ENCODE data around the gene TTC3. TPM values are rescaled to one million over a fixed set of nuclear protein-coding genes. Genes with fewer than 3 reads are reported as not detected.
"Not testable (repeated sequence)": the region's sequence is repeated elsewhere in the genome, so short reads cannot be mapped to it uniquely, and the experiment has no call there.

TTC3 gene
- total and polyA plus RNA-seq, 9 of the 15 experiments (the other 6 are each of a cell fraction or from before 2014, with no cell fraction given): 17.5 to 92.0 (median 59.5) TPM

GRCh38 chr21:37222248-37222647, 149.2 kb downstream of the TTC3 start:
- WGBS (ENCODE audit: insufficient coverage, low coverage, missing lambda C conversion rate): 82% methylated on average over 1 of the region's 3 CpGs
- H3K9me1 ChIP-seq (ENCODE audit: control insufficient read depth, insufficient read depth, low read length); FAIRE-seq; H4K20me1 ChIP-seq (replicated peaks; ENCODE audit: control insufficient read depth, insufficient read depth, low read length); H3K27me3 ChIP-seq (ENCODE audit: control insufficient read depth in 2 of 2, insufficient read depth in 2 of 2, low read length in 2 of 2); H2AFZ ChIP-seq (ENCODE audit: low read depth, low read length); H3K4me3 ChIP-seq; in situ Hi-C loops (cut with MboI); H3K27ac ChIP-seq (ENCODE audit: extremely low read depth, low read depth, low read length); H3K9ac ChIP-seq (ENCODE audit: insufficient read depth in 1 of 2, low read depth in 2 of 2, low read length in 2 of 2); POLR2A ChIA-PET; ATAC-seq; DNase-seq (ENCODE audit: extremely low read depth in 1 of 4, low spot score in 3 of 4); H3K4me2 ChIP-seq (ENCODE audit: insufficient read depth, low read length); CTCF ChIA-PET (ENCODE audit: low intra/inter-chr PET ratio); BruUV-seq (replicated peaks); H3K9me3 ChIP-seq (replicated peaks; ENCODE audit: control insufficient read depth, insufficient read depth, low read depth, low read length): not testable (repeated sequence)
- peak; percentile 63; the same call in 1 of the 2 replicates for TF ChIP-seq ZNF184 (CRISPR knock-in tag; IDR thresholded peaks at IDR 0.05)
- Histone ChIP-seq H3K36me3 (ENCODE audit: control insufficient read depth, insufficient read depth, low read length) (peaks cover 42% of the 10 kb centered on the region), H3K4me1 (replicated peaks in 1 of 2; ENCODE audit: control insufficient read depth in 2 of 2, insufficient read depth in 2 of 2, low read length in 2 of 2) (peaks cover 0 to 12% of the 10 kb centered on the region in 2 experiments; a peak in 1 of 5 replicates), H3K79me2 (ENCODE audit: control insufficient read depth, insufficient read depth, low read length) (peaks cover 22% of the 10 kb centered on the region)
- intact Hi-C loops (cut with micrococcal nuclease): loop anchor here (5.0 to 10.0 kb wide), 2 partner anchors 240 to 343 kb away; no protein-coding TSS in a partner anchor

- BruUV-seq (replicated peaks): TSS peak; percentile 20
- Histone ChIP-seq H3K9ac (ENCODE audit: insufficient read depth in 1 of 2, low read depth in 2 of 2, low read length in 2 of 2) (no peak overlapping the region), H3K4me1 (replicated peaks in 1 of 2; ENCODE audit: control insufficient read depth in 2 of 2, insufficient read depth in 2 of 2, low read length in 2 of 2) (peaks cover 0 to 16% of the 10 kb centered on the region in 2 experiments; a peak in 1 of 5 replicates), H3K27me3 (ENCODE audit: control insufficient read depth in 2 of 2, insufficient read depth in 2 of 2, low read length in 2 of 2) (no peaks in the 10 kb centered on the region), H3K4me3 (no peak overlapping the region), H3K36me3 (ENCODE audit: control insufficient read depth, insufficient read depth, low read length) (peaks cover 59% of the 10 kb centered on the region), H3K9me3 (replicated peaks; ENCODE audit: control insufficient read depth, insufficient read depth, low read depth, low read length) (0 out of 2 replicates have a peak, but pooled peaks cover 7% of the 10 kb centered on the region), H3K27ac (ENCODE audit: extremely low read depth, low read depth, low read length) (no peak overlapping the region), H3K9me1 (ENCODE audit: control insufficient read depth, insufficient read depth, low read length) (no peaks in the 10 kb centered on the region), H4K20me1 (replicated peaks; ENCODE audit: control insufficient read depth, insufficient read depth, low read length) (no peaks in the 10 kb centered on the region), H3K79me2 (ENCODE audit: control insufficient read depth, insufficient read depth, low read length) (peaks cover 22% of the 10 kb centered on the region), H2AFZ (ENCODE audit: low read depth, low read length) (no peak overlapping the region), H3K4me2 (ENCODE audit: insufficient read depth, low read length) (no peak overlapping the region)
- in situ Hi-C loops (cut with MboI) (no loop called here), intact Hi-C loops (cut with micrococcal nuclease) (loop anchor here (5.0 to 10.0 kb wide), 2 partner anchors 238 to 341 kb away; no protein-coding TSS in a partner anchor)
- DNase-seq (ENCODE audit: extremely low read depth in 1 of 4, low spot score in 3 of 4): no peak
- CTCF ChIA-PET (ENCODE audit: low intra/inter-chr PET ratio): no interaction called here
- FAIRE-seq: no peak
- 100% methylated on average over 2 of the region's 2 CpGs for WGBS (ENCODE audit: insufficient coverage, low coverage, missing lambda C conversion rate)
- no peak for ATAC-seq
- POLR2A ChIA-PET: interaction anchor here (0.8 kb wide), 1 partner anchor 451 kb away, joined by 3 read pairs; no protein-coding TSS in a partner anchor
- TF ChIP-seq NFIC (IDR thresholded peaks at IDR 0.05): peak; percentile 89
- no peak for TF ChIP-seq JUN (IDR thresholded peaks at IDR 0.05; ENCODE audit: borderline replicate concordance, low read depth, low read length)
- TF ChIP-seq JUN (CRISPR knock-in tag; IDR thresholded peaks at IDR 0.05; ENCODE audit: borderline replicate concordance): no peak
- TF ChIP-seq VEZF1 (CRISPR knock-in tag; IDR thresholded peaks at IDR 0.05): no peak
- TF ChIP-seq GABPB2 (CRISPR knock-in tag; conservative IDR thresholded peaks at IDR 0.05): no peak
- no peak for TF ChIP-seq ZNF444 (CRISPR knock-in tag; IDR thresholded peaks at IDR 0.05)
- TF ChIP-seq THAP12 (CRISPR knock-in tag; IDR thresholded peaks at IDR 0.05): no peak
- no peak for TF ChIP-seq BCL6 (CRISPR knock-in tag; IDR thresholded peaks at IDR 0.05)
- peak; percentile 46; the same call in 1 of the 2 replicates for TF ChIP-seq NFIX (CRISPR knock-in tag; IDR thresholded peaks at IDR 0.05; ENCODE audit: low read depth)
- no peak for TF ChIP-seq SRSF3 (IDR thresholded peaks at IDR 0.05; ENCODE audit: insufficient read depth, low read length)
Observed at GRCh38 chr21:37223804-37224345, 150.8 kb downstream of the TTC3 start.
